Coronary artery (tissue), 2 donors: ENCODE measurements around the gene GABPB2.
A peak's percentile ranks its signal among the peaks of the same experiment; 100 is the strongest.

Experiments used
- DNase-seq: peaks from one replicate; pipeline ENCODE4 v3.0.0-alpha.2; 2017; ENCODE audit warnings: low spot score
- H3K27ac ChIP-seq, 2 donors: fragments of 200-600 bp; sonication (generic); one replicate each; pipeline ENCODE4 v1.5.1; 2016 to 2019
- H3K4me3 ChIP-seq: fragments of 200-600 bp; sonication (generic); 2 replicates; pipeline ENCODE4 v1.5.1; 2016; ENCODE audit warnings: mild to moderate bottlenecking, moderate library complexity
- TF ChIP-seq, protein P1 (sequence below): fragments of 200-600 bp; sonication (generic); IDR thresholded peaks from one replicate; pipeline ENCODE4 v1.5.1; 2019; ENCODE audit warnings: antibody characterized with exemption

The GABPB2 gene

DNA sequence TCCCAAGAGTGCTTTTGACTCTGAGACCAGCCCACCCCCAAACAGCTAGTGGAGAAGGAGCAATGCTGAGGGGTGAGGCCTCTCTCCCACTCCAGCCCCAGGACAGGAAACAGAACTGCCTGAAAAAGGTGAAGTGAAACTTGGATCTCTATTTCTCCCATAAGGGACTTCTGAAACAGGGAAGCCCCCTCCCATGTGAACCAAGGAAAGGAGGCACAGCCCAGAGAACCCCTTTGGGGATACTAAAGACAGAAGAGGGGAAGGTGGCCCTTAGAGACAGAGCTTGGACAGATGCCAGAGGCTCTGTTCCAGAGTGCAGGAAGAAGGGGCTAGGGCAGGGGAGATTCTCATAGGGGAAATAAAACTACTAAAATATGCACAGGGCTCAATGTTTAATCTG lies 88.8 kb downstream of the GABPB2 start:
- peak overlapping the region in 1 of 2 donors; percentile 39 for H3K27ac ChIP-seq
- DNase-seq, result no peak

DNA sequence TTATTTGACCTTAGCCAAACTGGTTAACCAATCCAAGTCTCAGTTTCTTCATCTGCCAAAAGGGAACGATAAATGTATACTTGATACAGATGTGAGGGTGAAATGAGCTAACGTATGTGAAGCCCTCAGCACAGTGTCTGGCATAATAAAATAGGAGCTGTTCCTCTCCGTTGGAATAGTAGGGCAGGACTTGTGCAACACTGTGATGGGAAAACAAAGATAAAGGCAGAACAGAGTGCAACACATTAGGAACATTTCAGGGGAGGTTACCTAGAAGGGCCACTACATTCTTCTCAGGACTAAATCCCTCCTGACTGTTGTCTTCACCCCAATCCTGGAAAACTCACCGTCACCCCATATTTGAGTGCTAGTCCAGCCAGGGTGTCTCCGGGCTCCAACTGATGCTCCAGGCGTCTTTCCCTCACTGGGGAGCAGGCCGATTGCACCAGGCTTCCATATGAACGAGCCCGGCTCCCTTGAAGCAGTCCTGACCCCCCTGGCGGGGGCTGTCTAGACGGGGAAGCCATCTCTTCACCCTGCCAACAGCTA lies 94.2 kb downstream of the GABPB2 start:
- DNase-seq, result no peak
- H3K27ac ChIP-seq, result peak overlapping the region; percentile 84 to 93
- peak overlapping the region; percentile 77 for H3K4me3 ChIP-seq
- TF ChIP-seq, protein P1, sequence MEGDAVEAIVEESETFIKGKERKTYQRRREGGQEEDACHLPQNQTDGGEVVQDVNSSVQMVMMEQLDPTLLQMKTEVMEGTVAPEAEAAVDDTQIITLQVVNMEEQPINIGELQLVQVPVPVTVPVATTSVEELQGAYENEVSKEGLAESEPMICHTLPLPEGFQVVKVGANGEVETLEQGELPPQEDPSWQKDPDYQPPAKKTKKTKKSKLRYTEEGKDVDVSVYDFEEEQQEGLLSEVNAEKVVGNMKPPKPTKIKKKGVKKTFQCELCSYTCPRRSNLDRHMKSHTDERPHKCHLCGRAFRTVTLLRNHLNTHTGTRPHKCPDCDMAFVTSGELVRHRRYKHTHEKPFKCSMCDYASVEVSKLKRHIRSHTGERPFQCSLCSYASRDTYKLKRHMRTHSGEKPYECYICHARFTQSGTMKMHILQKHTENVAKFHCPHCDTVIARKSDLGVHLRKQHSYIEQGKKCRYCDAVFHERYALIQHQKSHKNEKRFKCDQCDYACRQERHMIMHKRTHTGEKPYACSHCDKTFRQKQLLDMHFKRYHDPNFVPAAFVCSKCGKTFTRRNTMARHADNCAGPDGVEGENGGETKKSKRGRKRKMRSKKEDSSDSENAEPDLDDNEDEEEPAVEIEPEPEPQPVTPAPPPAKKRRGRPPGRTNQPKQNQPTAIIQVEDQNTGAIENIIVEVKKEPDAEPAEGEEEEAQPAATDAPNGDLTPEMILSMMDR, result no peak

More for the DNA sequence above, 88.8 kb downstream of the GABPB2 start:
- no peak overlapping the region for H3K4me3 ChIP-seq
- TF ChIP-seq, protein P1, result no peak

DNA sequence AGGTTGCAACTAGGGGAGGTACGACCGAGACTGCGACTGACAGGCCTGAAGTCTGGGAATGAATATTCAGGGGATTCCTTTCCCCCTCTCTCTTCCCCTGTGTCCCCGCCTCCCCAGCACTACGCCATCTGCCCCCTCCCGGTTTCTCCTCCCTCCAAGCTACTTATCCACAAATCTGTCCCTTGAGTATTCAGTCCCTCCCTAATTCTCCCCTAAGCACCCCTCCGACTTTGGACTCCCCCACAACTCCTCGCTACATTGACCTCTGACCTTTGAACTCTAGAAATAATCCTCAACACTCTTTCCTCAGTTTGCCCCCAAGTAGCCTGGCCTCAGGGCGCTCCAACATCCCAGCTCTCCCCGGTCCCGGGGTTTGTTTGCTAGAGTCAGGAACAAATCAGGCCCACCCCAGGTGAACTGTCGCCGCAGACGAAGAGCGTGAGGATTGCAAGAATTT lies 94.7 kb downstream of the GABPB2 start:
- TF ChIP-seq, protein P1, result no peak
- DNase-seq, result peak; percentile 87
- peak overlapping the region; percentile 77 for H3K4me3 ChIP-seq
- H3K27ac ChIP-seq, result peak overlapping the region; percentile 84 to 93

DNA sequence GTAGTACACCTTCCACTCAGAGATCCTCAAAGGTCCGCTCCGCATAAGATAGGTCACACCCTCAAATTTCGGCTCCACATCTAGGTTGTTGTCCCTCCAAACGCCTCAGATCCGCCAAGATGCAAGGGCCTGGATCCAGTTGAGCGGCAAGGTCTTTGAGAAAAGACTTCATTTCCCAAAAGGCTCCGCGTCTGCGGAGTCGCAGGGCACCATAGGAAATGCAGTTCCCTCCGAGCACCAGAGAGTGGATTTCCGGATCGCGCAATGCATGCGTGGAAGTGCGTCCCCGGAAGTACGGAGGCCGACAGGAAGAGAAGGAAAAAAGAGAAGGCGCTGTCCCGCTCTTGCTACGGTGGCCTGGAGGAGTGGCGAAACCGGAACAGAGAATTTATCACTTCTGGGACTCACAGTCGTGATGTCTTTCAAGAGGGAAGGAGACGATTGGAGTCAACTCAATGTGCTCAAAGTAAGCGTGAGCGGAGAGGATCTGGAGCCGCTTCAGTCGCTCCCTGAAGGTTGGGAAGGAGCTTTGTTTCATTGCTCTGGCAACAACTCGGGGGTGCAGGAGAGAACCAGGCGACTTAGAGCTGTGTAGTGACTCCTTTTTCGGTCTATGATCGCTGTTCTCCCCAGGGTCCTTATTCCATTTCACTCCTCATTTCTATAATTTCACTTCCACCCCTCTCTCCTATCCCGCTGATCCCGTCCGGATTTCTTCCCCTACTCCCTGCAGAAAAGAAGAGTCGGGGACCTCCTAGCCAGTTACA lies 95.4 kb downstream of the GABPB2 start, which contains the start of the genes LYSMD1 and SCNM1:
LYSMD1 (minus strand) TSS at position 165 of the 767 bp plus-strand sequence. CDS start 644 bp downstream, outside the sequence.
SCNM1 (plus strand) TSS at position 407 of the 767 bp plus-strand sequence; CDS start at position 416, 9 bp downstream.
- peak; percentile 99 for DNase-seq
- TF ChIP-seq, protein P1, result no peak
- Histone ChIP-seq H3K4me3 (peak within 1 kb of the TSS; percentile 77), H3K27ac (peak within 1 kb of the TSS; percentile 84 to 93)

DNA sequence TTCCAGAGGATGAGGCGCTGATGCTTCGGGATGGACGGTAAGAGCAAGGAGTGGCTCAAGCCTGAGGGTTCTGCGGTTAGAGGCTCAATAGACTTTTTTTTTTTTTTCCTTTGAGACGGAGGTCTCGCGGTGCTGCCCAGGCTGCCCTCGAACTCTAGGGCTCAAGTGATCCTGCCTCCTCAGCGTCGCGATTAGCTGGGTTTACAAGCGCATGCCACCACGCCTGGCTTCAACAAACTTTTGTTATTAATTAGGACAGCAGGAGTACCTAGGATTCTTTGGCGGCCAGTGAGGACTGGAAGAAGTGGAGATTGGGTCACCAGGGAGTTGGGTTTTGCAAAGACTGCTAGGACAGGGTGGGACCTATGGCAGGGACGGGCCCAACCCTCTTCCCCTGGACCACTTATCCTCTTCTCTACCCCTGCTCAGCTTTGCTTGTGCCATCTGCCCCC lies 96.0 kb downstream of the GABPB2 start:
- no peak for DNase-seq
- TF ChIP-seq, protein P1, result no peak
- Histone ChIP-seq H3K27ac (peak overlapping the region; percentile 31 to 93), H3K4me3 (peak overlapping the region; percentile 77)

DNA sequence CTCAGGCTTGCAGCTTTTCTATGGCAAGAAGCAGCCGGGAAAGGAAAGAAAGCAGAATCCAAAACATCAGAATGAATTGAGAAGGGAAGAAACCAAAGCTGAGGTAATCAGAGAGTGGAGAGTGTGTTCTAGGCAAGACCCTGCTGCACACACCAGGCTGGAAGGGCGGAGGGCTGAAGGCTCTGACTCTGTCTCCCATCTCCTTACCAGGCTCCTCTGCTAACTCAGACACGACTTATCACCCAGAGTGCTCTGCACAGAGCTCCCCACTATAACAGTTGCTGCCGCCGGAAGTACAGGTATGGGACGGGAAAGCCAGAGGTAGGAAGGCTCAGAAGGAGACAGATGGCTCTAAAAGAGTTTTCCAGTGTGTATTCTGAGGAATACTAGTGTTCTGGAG lies 96.6 kb downstream of the GABPB2 start:
- H3K4me3 ChIP-seq, result peak overlapping the region; percentile 77
- H3K27ac ChIP-seq, result no peak overlapping the region
- DNase-seq, result no peak
- TF ChIP-seq, protein P1, result no peak
